NB4 (cell line): ENCODE data around the gene FBN3.

Source experiments
- CTCF ChIP-seq: IDR thresholded peaks from one replicate; pipeline ENCODE4 v1.5.1; 2012; ENCODE audit warnings: low read depth, low read length
- MAX ChIP-seq: IDR thresholded peaks from 2 replicates; pipeline ENCODE4 v1.6.1; 2011; ENCODE audit warnings: low read depth, low read length
- MYC ChIP-seq: IDR thresholded peaks from 2 replicates; pipeline ENCODE4 v1.6.1; 2011; ENCODE audit warnings: low read depth, low read length
- POLR2A ChIP-seq: IDR thresholded peaks from 2 replicates; pipeline ENCODE4 v1.6.1; 2011; ENCODE audit warnings: mild to moderate bottlenecking; ENCODE audit not compliant: insufficient read length; ENCODE audit errors: extremely low read depth

GRCh38 chr19:8084152-8084551, 65.2 kb downstream of the FBN3 start:
- no peak for TF ChIP-seq CTCF
- no peak for TF ChIP-seq MAX
- no peak for TF ChIP-seq POLR2A
- TF ChIP-seq MYC, result no peak
